Measurements from ENCODE around the gene SLIT1. TPM values are rescaled to one million over a fixed set of nuclear protein-coding genes. Genes with fewer than 3 reads are reported as not detected.
A peak's percentile ranks its signal among the peaks of the same experiment; 100 is the strongest.

The SLIT1 gene
- total RNA-seq, 1 donor, result not detected

DNA sequence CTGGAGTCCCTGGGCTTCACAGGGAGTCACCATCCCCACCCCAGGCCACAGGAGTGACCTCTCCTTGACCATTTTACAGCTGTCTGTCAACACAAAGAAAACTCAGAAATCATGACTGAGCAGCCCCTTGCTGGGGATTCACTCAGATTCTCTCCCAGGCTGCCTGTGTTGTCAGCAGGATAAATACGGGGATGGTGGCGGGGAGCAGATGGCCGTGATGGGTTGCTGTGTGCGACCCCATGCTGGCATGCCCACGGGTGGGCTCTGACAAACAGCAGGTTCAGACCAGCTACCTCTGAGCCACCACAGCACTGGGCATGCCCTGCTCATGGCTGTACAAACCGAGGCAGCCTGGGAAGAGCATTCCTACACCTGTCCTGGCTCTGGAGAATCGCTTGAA is 136.1 kb downstream of the SLIT1 start:
- Histone ChIP-seq H3K9me3 (ENCODE audit: low read depth, low read length) (no peaks in the 10 kb centered on the region), H3K79me2 (ENCODE audit: insufficient read depth, low read length) (no peaks in the 10 kb centered on the region), H3K4me3 (ENCODE audit: insufficient read depth, low read length) (no peak overlapping the region), H3K4me2 (ENCODE audit: insufficient read depth, low read length) (no peak overlapping the region), H3K36me3 (ENCODE audit: insufficient read depth, low read length) (no peaks in the 10 kb centered on the region), H4K20me1 (ENCODE audit: insufficient read depth, low read length) (no peaks in the 10 kb centered on the region), H3K27me3 (ENCODE audit: insufficient read depth, low read length) (peaks cover 15% of the 10 kb centered on the region), H3K4me1 (ENCODE audit: insufficient read depth, low read length) (no peaks in the 10 kb centered on the region), H2AFZ (ENCODE audit: low read length) (no peak overlapping the region), H3K27ac (ENCODE audit: low read depth, low read length) (no peak overlapping the region)
- DNase-seq (ENCODE audit: insufficient read length, low spot score, missing footprints), result no peak
- TF ChIP-seq, protein P1, sequence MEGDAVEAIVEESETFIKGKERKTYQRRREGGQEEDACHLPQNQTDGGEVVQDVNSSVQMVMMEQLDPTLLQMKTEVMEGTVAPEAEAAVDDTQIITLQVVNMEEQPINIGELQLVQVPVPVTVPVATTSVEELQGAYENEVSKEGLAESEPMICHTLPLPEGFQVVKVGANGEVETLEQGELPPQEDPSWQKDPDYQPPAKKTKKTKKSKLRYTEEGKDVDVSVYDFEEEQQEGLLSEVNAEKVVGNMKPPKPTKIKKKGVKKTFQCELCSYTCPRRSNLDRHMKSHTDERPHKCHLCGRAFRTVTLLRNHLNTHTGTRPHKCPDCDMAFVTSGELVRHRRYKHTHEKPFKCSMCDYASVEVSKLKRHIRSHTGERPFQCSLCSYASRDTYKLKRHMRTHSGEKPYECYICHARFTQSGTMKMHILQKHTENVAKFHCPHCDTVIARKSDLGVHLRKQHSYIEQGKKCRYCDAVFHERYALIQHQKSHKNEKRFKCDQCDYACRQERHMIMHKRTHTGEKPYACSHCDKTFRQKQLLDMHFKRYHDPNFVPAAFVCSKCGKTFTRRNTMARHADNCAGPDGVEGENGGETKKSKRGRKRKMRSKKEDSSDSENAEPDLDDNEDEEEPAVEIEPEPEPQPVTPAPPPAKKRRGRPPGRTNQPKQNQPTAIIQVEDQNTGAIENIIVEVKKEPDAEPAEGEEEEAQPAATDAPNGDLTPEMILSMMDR (IDR thresholded peaks at IDR 0.05; ENCODE audit: extremely low read depth, low read depth, low read length), result no peak

DNA sequence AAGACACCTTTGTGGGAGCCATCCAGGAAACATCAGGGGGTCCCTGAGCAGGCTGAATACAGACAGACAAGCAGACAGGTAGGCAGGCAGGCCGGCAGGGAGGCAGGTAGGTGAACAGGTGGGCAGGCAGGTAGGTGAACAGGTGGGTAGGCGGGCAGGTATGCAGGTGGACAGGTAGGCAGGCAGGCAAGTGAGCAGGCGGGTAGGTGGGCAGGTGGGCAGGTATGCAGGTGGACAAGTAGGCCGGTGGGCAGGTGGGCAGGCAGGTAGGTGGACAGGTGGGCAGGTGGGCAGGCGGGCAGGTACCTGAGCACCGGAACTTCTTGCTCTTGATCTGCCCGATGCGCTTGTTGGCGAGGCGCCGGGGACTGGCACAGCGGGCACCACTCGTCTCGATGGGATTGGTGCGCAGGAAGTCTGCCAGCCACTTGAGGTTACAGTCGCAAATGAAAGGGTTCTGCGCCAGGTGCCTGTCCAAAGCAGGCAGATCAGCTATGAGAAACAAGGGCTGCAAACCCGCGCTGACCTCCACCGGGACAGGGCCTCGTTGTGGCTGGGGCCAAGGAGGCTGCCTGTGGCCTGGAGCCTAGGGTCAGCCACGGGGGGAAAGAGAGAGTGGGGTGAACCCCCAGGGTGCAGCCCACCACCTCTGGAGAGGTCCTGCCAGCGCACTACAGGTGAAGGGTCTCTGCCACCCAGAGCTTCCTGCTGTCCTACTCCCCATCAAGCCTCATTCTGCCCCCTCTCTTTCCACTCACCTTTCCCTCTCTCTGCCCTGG is 136.9 kb downstream of the SLIT1 start:
- TF ChIP-seq, protein P1 (IDR thresholded peaks at IDR 0.05; ENCODE audit: extremely low read depth, low read depth, low read length), result no peak
- H2AFZ ChIP-seq (ENCODE audit: low read length), result no peak overlapping the region
- H3K4me3 ChIP-seq (ENCODE audit: insufficient read depth, low read length), result no peak overlapping the region
- no peaks in the 10 kb centered on the region for H3K9me3 ChIP-seq (ENCODE audit: low read depth, low read length)
- no peaks in the 10 kb centered on the region for H4K20me1 ChIP-seq (ENCODE audit: insufficient read depth, low read length)
- no peaks in the 10 kb centered on the region for H3K36me3 ChIP-seq (ENCODE audit: insufficient read depth, low read length)
- no peak overlapping the region for H3K27ac ChIP-seq (ENCODE audit: low read depth, low read length)
- peaks cover 15% of the 10 kb centered on the region for H3K27me3 ChIP-seq (ENCODE audit: insufficient read depth, low read length)
- no peaks in the 10 kb centered on the region for H3K79me2 ChIP-seq (ENCODE audit: insufficient read depth, low read length)
- peak; percentile 47 for DNase-seq (ENCODE audit: insufficient read length, low spot score, missing footprints)
- no peaks in the 10 kb centered on the region for H3K4me1 ChIP-seq (ENCODE audit: insufficient read depth, low read length)
- no peak overlapping the region for H3K4me2 ChIP-seq (ENCODE audit: insufficient read depth, low read length)

DNA sequence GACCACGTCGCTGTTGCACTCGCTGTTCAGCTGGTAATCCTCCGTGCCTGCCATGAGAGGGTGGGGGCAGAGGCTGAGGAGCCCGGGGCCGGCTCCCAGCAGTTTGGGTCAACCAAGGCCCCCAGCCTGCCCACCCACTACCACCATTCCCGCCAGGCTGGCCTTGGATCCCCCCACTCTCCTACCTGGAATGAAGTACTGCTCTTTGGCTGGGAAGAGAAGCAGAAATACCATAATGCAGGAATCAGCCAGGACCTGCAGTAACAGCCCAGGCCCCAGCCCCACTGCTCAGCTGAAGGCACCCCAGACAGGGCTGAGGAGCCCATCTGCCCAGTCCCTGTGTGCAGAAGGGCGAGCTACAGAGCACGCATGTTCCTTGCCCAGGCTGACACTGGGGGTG is 138.0 kb downstream of the SLIT1 start:
- Histone ChIP-seq H3K9me3 (ENCODE audit: low read depth, low read length) (no peaks in the 10 kb centered on the region), H3K4me1 (ENCODE audit: insufficient read depth, low read length) (no peaks in the 10 kb centered on the region), H2AFZ (ENCODE audit: low read length) (no peak overlapping the region), H4K20me1 (ENCODE audit: insufficient read depth, low read length) (no peaks in the 10 kb centered on the region), H3K4me2 (ENCODE audit: insufficient read depth, low read length) (no peak overlapping the region), H3K27ac (ENCODE audit: low read depth, low read length) (no peak overlapping the region), H3K27me3 (ENCODE audit: insufficient read depth, low read length) (peaks cover 8% of the 10 kb centered on the region), H3K36me3 (ENCODE audit: insufficient read depth, low read length) (no peaks in the 10 kb centered on the region), H3K79me2 (ENCODE audit: insufficient read depth, low read length) (no peaks in the 10 kb centered on the region), H3K4me3 (ENCODE audit: insufficient read depth, low read length) (no peak overlapping the region)
- TF ChIP-seq, protein P1 (IDR thresholded peaks at IDR 0.05; ENCODE audit: extremely low read depth, low read depth, low read length), result no peak
- DNase-seq (ENCODE audit: insufficient read length, low spot score, missing footprints), result no peak

DNA sequence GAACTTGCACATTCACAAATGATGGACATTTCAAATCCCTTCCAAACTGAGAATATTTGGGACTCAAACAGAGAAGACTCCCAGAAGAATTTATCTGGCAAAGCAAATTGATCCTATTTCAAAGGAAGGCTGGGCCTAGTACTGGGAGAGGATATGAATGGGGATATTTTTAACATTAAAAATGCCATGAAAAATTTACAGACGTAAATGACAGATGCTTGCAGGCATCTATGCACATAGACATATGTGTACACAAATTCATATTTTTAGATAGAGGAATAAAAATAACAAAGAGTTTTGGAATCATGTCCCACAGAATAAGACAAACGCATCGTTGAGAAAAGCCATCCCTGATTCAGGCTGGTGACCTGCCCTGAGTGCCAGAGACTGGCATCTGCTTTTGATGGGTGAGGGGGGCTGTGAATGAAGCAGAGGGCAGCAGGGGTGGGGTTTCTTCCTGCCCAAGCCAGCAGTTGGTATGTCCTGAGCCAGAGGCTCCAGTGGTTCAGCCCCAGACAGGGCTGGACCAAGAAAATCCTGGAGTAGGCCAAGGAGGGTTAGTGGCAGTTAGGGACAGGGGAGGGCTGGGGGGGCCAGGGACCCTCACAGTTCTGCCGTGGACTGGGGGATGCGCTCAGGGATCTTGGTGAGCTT is 138.5 kb downstream of the SLIT1 start:
- Histone ChIP-seq H3K4me1 (ENCODE audit: insufficient read depth, low read length) (no peaks in the 10 kb centered on the region), H3K27ac (ENCODE audit: low read depth, low read length) (no peak overlapping the region), H3K79me2 (ENCODE audit: insufficient read depth, low read length) (no peaks in the 10 kb centered on the region), H3K4me3 (ENCODE audit: insufficient read depth, low read length) (no peak overlapping the region), H4K20me1 (ENCODE audit: insufficient read depth, low read length) (no peaks in the 10 kb centered on the region), H3K27me3 (ENCODE audit: insufficient read depth, low read length) (peaks cover 8% of the 10 kb centered on the region), H3K4me2 (ENCODE audit: insufficient read depth, low read length) (no peak overlapping the region), H3K36me3 (ENCODE audit: insufficient read depth, low read length) (no peaks in the 10 kb centered on the region), H2AFZ (ENCODE audit: low read length) (no peak overlapping the region), H3K9me3 (ENCODE audit: low read depth, low read length) (no peaks in the 10 kb centered on the region)
- TF ChIP-seq, protein P1 (IDR thresholded peaks at IDR 0.05; ENCODE audit: extremely low read depth, low read depth, low read length), result no peak
- DNase-seq (ENCODE audit: insufficient read length, low spot score, missing footprints), result peak; percentile 39

All from osteoblast (primary cell).